Gastrocnemius medialis (tissue), 4 donors: Measurements from ENCODE around the gene ANTXR1.

Source experiments
- POLR2A ChIP-seq, 2 donors: fragments of 450-650 bp; IDR thresholded peaks; one replicate each; pipeline ENCODE4 v1.6.1; 2017; ENCODE audit warnings: antibody characterized with exemption in 2 of 2, mild to moderate bottlenecking in 2 of 2, moderate library complexity in 2 of 2
- TF ChIP-seq, protein P1 (sequence below), 5 experiments: fragments of 450-650 bp in 3 of 5; fragments of 200-600 bp in 2 of 5; sonication (generic) in 2 of 5; IDR thresholded peaks in 4 of 5; conservative IDR thresholded peaks in 1 of 5; 1 replicate in 4 of 5; 2 replicates in 1 of 5; pipeline ENCODE4 v1.5.1; 2016 to 2019; ENCODE audit warnings: antibody characterized with exemption in 5 of 5, mild to moderate bottlenecking in 3 of 5, moderate library complexity in 3 of 5

DNA sequence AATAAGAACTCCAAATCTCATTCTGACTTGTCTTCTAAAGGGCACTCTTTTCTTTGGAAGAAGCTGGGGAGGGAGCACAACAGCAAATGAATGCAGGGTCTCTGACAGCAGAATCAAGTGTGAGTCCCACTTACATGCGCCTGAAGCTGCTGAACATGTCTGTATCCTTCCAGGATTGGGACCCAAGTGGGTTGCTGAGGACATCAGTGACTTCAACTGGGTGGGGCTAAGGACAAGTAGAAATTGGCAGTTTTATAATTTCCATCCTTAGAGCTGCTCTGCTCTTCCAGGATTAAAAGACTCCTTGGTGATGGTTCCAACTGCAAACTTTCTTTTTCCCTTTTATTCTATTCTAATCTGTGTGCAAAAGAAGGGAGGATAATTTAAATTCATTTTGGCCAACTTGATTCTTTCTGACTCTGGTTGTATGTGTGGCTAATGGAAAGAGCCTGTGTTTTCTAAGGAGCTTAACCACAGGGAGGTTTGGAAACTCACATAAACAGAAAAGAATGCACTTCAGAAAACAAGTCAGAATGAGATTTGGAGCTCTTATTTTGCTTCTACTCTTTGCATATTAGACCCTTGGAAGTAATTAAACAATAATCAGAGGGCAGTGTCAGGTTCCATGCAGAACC lies 20.6 kb downstream of the ANTXR1 start:
- TF ChIP-seq, protein P1, sequence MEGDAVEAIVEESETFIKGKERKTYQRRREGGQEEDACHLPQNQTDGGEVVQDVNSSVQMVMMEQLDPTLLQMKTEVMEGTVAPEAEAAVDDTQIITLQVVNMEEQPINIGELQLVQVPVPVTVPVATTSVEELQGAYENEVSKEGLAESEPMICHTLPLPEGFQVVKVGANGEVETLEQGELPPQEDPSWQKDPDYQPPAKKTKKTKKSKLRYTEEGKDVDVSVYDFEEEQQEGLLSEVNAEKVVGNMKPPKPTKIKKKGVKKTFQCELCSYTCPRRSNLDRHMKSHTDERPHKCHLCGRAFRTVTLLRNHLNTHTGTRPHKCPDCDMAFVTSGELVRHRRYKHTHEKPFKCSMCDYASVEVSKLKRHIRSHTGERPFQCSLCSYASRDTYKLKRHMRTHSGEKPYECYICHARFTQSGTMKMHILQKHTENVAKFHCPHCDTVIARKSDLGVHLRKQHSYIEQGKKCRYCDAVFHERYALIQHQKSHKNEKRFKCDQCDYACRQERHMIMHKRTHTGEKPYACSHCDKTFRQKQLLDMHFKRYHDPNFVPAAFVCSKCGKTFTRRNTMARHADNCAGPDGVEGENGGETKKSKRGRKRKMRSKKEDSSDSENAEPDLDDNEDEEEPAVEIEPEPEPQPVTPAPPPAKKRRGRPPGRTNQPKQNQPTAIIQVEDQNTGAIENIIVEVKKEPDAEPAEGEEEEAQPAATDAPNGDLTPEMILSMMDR (IDR thresholded peaks at IDR 0.05 in 4 of 5, conservative IDR thresholded peaks at IDR 0.05 in 1 of 5), result no peak
- no peak for TF ChIP-seq POLR2A (IDR thresholded peaks at IDR 0.05)
